GM18502 (cell line): ENCODE data around the gene SLC25A6.
"Not testable (repeated sequence)": the region's sequence is repeated elsewhere in the genome, so short reads cannot be mapped to it uniquely, and the experiment has no call there.

Experiments
- ATAC-seq: cut with Tn5 transposase; IDR thresholded peaks from one replicate; pipeline ENCODE4 v1.9.1; 2021; ENCODE audit warnings: mild to moderate bottlenecking; ENCODE audit not compliant: unreplicated experiment, poor library complexity

The SLC25A6 gene

DNA sequence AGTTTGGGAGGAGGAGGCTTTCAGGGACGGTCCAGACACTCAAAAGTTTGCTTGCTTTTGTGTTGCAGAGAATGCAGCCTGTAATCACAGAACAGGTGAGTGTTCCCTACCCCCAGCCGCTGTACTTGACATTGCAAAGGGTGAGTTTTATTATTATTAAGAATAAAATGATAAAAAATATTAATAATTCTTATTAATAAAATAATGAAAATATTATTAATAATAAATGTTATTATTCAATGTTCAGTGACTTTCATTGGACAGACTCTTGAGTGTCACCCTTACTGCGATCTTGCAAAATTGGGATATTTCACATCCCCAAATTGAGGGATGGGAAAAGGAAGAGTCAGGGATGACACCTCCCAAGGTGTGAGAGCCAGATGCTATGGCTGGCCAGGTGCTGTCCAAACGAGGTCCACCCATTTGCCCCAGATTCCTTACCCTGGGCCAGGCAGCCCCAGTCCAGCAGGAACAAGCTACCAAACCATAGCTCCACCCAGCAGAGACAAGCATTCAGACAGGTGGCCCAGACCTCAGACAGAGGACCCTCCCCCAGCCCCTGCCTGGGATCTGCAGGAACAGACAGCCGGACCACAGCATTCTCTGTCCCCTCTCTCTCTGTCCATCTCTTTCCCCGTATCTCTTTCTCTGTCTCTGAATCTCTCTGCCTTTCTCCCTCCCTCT, 33.0 kb downstream of the SLC25A6 start:
- ATAC-seq: no peak

DNA sequence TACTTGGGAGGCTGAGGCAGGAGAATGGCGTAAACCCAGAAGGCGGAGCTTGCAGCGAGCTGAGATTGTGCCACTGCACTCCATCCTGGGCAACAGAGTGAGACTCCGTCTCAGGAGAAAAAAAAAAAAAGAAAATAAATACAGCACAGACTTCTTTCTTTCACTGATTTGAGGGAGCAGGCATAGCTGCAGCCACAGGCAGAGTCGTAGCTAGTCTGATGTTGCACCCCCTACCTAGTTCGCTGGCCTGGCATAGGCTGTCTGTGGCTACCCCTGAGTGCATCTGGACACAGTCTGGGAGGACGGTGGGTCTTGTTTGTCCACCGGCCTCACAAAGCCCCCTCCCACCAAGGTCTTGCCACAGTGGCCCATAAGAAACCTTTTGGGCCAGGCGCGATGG, 33.9 kb downstream of the SLC25A6 start:
- no peak for ATAC-seq

- ATAC-seq: no peak
Measured at GRCh38 chrX:1355131-1356046, 36.5 kb downstream of the SLC25A6 start.

- no peak for ATAC-seq
Measured at GRCh38 chrX:1354036-1355019, 37.6 kb downstream of the SLC25A6 start.

DNA sequence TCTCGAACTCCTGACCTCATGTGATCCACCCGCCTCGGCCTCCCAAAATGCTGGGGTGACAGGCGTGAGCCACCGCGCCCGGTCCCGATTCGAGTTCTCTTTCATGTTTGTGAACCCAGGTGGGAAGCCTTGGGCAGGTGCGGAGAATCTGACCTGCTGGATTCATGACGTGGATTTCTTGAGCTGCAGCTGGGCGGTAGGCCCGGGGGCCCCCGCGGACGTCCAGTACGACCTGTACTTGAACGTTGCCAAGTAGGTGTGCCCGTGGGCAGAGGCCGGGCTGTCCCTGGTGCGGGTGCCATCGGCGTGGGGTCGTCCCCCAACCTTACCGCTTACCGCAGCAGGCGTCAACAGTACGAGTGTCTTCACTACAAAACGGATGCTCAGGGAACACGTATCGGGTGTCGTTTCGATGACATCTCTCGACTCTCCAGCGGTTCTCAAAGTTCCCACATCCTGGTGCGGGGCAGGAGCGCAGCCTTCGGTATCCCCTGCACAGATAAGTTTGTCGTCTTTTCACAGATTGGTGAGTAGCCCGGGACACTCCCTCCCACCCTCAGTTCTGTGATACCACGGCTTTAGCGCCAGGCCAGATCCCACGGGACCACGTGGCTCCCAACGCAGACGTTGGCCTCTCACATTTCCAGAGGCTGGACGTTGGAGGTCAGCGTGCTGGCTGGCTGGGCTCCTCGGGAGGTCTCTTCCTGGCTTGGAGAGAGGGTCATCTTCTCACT, 39.8 kb downstream of the SLC25A6 start:
- no peak for ATAC-seq

DNA sequence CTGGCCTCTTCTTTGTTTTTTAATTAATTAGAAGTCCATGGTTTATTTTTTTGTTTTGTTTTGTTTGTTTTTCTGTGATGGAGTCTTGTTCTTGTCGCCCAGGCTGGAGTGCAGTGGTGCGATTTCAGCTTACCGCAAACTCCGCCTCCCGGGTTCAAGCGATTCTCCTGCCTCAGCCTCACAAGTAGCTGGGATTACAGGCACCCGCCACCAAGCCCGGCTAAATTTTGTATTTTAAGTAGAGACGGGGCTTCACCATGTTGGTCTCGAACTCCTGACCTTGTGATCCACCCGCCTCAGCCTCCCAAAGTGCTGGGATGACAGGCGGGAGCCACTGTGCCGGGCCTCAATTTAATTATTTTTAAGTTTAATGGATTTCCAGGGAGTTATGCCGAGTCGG, 42.3 kb downstream of the SLC25A6 start:
- not testable (repeated sequence) for ATAC-seq

DNA sequence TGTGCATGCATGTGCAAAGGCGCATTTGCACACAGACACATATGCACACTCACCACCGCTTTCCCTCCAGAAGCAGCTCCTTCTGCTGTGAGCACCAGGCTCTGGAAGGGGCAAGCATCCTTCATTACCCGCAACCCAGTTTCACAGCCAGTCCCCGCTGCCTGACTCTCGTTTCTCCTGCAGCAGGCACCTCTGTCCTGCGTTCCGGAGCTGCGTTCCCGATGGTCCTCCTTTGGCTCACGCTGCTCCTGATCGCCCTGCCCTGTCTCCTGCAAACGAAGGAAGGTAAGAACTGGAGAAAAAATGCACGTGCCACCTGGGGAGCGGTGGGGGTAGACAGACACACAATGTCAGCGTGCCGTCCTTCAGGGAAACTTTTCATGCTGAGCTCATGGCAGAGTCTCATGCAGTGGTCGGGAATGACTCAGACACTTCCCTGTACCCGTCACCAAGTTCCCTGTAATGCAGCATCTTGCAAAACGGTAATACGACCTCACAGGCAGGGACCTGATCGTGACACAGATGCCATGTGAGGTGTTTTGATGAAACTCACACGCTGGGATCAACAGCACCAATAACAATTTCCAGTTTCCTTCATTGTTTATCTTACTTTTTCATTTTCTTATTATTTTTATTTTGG, 50.2 kb downstream of the SLC25A6 start:
- no peak for ATAC-seq

DNA sequence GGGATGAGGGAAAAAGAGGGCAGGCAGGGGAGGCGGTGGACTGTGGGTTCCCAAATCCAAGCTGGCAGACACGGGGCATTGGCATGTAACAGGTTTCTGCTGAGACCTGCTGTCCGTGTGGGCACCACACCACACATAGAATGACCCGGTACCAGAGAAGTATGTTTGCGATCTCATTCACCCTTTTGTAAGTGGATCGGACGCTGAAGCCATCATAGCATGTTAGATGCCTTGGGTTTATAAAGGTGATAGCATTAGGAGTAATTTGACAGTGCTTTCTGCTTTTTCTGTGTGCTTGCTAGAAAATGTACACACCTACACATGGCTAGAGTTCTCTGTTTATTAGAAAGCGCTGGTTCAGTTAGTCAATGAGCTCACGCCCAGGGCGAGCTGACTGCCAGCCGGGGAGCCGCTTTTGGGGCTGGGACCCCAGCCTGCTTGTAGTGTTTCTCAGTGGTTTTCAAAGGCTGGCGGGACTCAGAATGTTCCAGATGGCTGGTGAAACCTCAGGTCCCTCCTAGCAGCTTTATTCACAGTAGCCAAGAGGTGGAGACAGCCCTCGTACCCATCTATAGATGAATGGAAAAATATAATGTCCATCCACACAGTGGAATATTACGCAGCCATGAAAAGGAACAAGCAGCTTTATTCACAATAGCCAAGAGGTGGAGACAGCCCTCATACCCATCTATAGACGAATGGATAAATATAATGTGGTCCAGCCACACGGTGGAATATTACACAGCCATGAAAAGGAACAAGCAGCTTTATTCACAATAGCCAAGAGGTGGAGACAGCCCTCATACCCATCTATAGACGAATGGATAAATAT, 54.7 kb downstream of the SLC25A6 start:
- peak; percentile 46 for ATAC-seq

GRCh38 chrX:1336331-1336943, 55.5 kb downstream of the SLC25A6 start, which contains the start of gene IL3RA:
Gene IL3RA, plus strand, starts transcription at chrX:1336785. Its CDS starts 4,981 bp downstream, at chrX:1341766.
- ATAC-seq: peak; percentile 74
